Neural cell (in vitro differentiated cells): ENCODE results near the gene SBK1. TPM values are rescaled to one million over a fixed set of nuclear protein-coding genes. Genes with fewer than 3 reads are reported as not detected.

Experiments used
- H2AFZ ChIP-seq: fragments of 200-600, 300-800 bp; sonication (generic), shearing (Covaris generic); 2 replicates; pipeline ENCODE4 v1.6.0; 2014; ENCODE audit warnings: low read depth, mild to moderate bottlenecking, antibody characterized with exemption, low read length, moderate library complexity
- H3F3A ChIP-seq: fragments of 200-600 bp; shearing (Covaris generic); 2 replicates; pipeline ENCODE4 v1.6.1; 2016; ENCODE audit warnings: mild to moderate bottlenecking, moderate library complexity, mixed read lengths, antibody characterized with exemption, low read length; ENCODE audit not compliant: insufficient read depth, poor library complexity, severe bottlenecking
- H3K27ac ChIP-seq: fragments of 200-600, 300-800 bp; sonication (generic), shearing (Covaris generic); 2 replicates; pipeline ENCODE4 v1.5.1; 2014; ENCODE audit warnings: mild to moderate bottlenecking, low read length, moderate library complexity
- H3K27me3 ChIP-seq: fragments of 300-800, 200-600 bp; sonication (generic), shearing (Covaris generic); 2 replicates; pipeline ENCODE4 v1.6.0; 2014; ENCODE audit warnings: mild to moderate bottlenecking, low read depth, low read length, moderate library complexity; ENCODE audit not compliant: insufficient read depth
- H3K36me3 ChIP-seq: fragments of 300-800, 200-600 bp; sonication (generic), shearing (Covaris generic); 2 replicates; pipeline ENCODE4 v1.5.1; 2014; ENCODE audit warnings: mild to moderate bottlenecking, antibody characterized with exemption, low read length, moderate library complexity; ENCODE audit not compliant: insufficient read depth
- H3K4me2 ChIP-seq: fragments of 300-800, 200-600 bp; sonication (generic), shearing (Covaris generic); 2 replicates; pipeline ENCODE4 v1.6.0; 2014; ENCODE audit warnings: mild to moderate bottlenecking, low read length
- H3K4me3 ChIP-seq: fragments of 300-800, 200-600 bp; sonication (generic), shearing (Covaris generic); 2 replicates; pipeline ENCODE4 v1.5.1; 2014; ENCODE audit warnings: mild to moderate bottlenecking, low read length, moderate library complexity
- H3K79me2 ChIP-seq: fragments of 200-600 bp; shearing (Covaris generic); replicated peaks from 2 replicates; pipeline ENCODE4 v1.6.0; 2014; ENCODE audit warnings: mild to moderate bottlenecking, low read length, moderate library complexity; ENCODE audit not compliant: insufficient read depth
- H3K9ac ChIP-seq: fragments of 300-800, 200-600 bp; sonication (generic), shearing (Covaris generic); 2 replicates; pipeline ENCODE4 v1.6.1; 2016; ENCODE audit warnings: mild to moderate bottlenecking, low read length, mixed read lengths
- H3K9me2 ChIP-seq: fragments of 200-600 bp; shearing (Covaris generic); 2 replicates; pipeline ENCODE4 v1.6.1; 2016; ENCODE audit warnings: mild to moderate bottlenecking, low read length, mixed read lengths; ENCODE audit not compliant: insufficient read depth
- H3K9me3 ChIP-seq: fragments of 200-600, 300-800 bp; sonication (generic), shearing (Covaris generic); 2 replicates; pipeline ENCODE4 v1.6.1; 2016; ENCODE audit warnings: mild to moderate bottlenecking, mixed run types, low read length, moderate library complexity, mixed read lengths
- H4K20me1 ChIP-seq: fragments of 200-600 bp; shearing (Covaris generic); 2 replicates; pipeline ENCODE4 v1.6.1; 2016; ENCODE audit warnings: mild to moderate bottlenecking, mixed run types; ENCODE audit not compliant: insufficient read depth
- EP300 ChIP-seq: fragments of 450-650 bp; conservative IDR thresholded peaks from 2 replicates; pipeline ENCODE4 v1.6.1; 2014; ENCODE audit warnings: antibody characterized with exemption, mild to moderate bottlenecking, moderate library complexity; ENCODE audit not compliant: poor library complexity, severe bottlenecking
- EZH2 ChIP-seq: fragments of 200-600, 300-800 bp; shearing (Covaris generic), sonication (generic); IDR thresholded peaks from 2 replicates; pipeline ENCODE4 v1.6.1; 2014; ENCODE audit warnings: antibody characterized with exemption, low read length, borderline replicate concordance, mild to moderate bottlenecking; ENCODE audit not compliant: insufficient read depth, poor library complexity, severe bottlenecking
- MXI1 ChIP-seq: fragments of 450-650 bp; conservative IDR thresholded peaks from 2 replicates; pipeline ENCODE4 v1.6.1; 2014; ENCODE audit warnings: antibody characterized with exemption, mild to moderate bottlenecking; ENCODE audit not compliant: poor library complexity, severe bottlenecking
- POLR2AphosphoS5 ChIP-seq: IDR thresholded peaks from 2 replicates; pipeline ENCODE4 v1.6.1; 2012
- RAD21 ChIP-seq: fragments of 450-650 bp; conservative IDR thresholded peaks from 2 replicates; pipeline ENCODE4 v1.6.1; 2014; ENCODE audit warnings: antibody characterized with exemption, mild to moderate bottlenecking, moderate library complexity
- REST ChIP-seq: IDR thresholded peaks from 2 replicates; pipeline ENCODE4 v1.6.1; 2012; ENCODE audit warnings: borderline replicate concordance
- SMC3 ChIP-seq: fragments of 450-650 bp; conservative IDR thresholded peaks from 2 replicates; pipeline ENCODE4 v1.6.1; 2014; ENCODE audit warnings: antibody characterized with exemption, mild to moderate bottlenecking, moderate library complexity; ENCODE audit not compliant: poor library complexity
- TAF1 ChIP-seq: IDR thresholded peaks from 2 replicates; pipeline ENCODE4 v1.6.1; 2012; ENCODE audit warnings: low read depth
- polyA plus RNA-seq: library from polyadenylated mRNA; depleted of rRNA; stranded (reverse); fragments of >200 nt; gene quantifications from 2 replicates; pipeline ENCODE4 v1.2.3, GENCODE V29; 2014
- TF ChIP-seq, protein P1 (sequence below): fragments of 450-650 bp; IDR thresholded peaks from 2 replicates; pipeline ENCODE4 v1.5.1; 2014; ENCODE audit warnings: antibody characterized with exemption, mild to moderate bottlenecking, moderate library complexity; ENCODE audit not compliant: poor library complexity, severe bottlenecking

SBK1 gene
- polyA plus RNA-seq, 1 donor from 2014 or later = 18.2 TPM

DNA sequence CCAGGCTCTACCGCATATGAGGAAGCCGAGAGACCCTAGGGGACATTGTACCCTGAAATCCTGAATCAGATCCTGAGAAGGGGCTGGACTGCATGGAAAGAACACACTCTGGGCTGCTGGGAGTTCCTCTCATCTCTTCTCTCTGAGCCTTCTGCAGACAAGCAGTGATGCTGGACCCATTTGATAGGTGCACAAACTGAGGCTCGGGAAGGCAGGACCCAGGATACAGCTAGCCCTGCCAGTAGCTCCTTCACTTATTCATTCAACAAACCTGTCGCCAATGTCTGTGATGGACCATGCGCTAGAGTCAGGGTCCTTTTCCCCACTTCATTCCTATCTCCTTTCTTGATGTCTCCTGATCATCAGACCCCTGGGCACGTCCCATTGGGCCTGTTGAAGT, 1.9 kb downstream of the SBK1 start:
- Histone ChIP-seq H3K4me2 (peak overlapping the region; percentile 97), H3F3A (no peaks in the 10 kb centered on the region), H3K4me3 (peak overlapping the region; percentile 81), H3K27ac (peak overlapping the region; percentile 98), H4K20me1 (peaks cover 38% of the 10 kb centered on the region), H3K9me3 (no peaks in the 10 kb centered on the region), H3K27me3 (no peaks in the 10 kb centered on the region), H3K9me2 (no peaks in the 10 kb centered on the region), H2AFZ (no peak overlapping the region), H3K9ac (peak overlapping the region; percentile 100), H3K36me3 (peaks cover 18% of the 10 kb centered on the region), H3K79me2 (peaks cover 71% of the 10 kb centered on the region)
- no peak for TF ChIP-seq EZH2
- TF ChIP-seq REST = no peak
- no peak for TF ChIP-seq TAF1
- no peak for TF ChIP-seq POLR2AphosphoS5
- TF ChIP-seq RAD21 = no peak
- TF ChIP-seq, protein P1, sequence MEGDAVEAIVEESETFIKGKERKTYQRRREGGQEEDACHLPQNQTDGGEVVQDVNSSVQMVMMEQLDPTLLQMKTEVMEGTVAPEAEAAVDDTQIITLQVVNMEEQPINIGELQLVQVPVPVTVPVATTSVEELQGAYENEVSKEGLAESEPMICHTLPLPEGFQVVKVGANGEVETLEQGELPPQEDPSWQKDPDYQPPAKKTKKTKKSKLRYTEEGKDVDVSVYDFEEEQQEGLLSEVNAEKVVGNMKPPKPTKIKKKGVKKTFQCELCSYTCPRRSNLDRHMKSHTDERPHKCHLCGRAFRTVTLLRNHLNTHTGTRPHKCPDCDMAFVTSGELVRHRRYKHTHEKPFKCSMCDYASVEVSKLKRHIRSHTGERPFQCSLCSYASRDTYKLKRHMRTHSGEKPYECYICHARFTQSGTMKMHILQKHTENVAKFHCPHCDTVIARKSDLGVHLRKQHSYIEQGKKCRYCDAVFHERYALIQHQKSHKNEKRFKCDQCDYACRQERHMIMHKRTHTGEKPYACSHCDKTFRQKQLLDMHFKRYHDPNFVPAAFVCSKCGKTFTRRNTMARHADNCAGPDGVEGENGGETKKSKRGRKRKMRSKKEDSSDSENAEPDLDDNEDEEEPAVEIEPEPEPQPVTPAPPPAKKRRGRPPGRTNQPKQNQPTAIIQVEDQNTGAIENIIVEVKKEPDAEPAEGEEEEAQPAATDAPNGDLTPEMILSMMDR = no peak
- TF ChIP-seq EP300 = no peak
- TF ChIP-seq SMC3 = no peak
- no peak for TF ChIP-seq MXI1

DNA sequence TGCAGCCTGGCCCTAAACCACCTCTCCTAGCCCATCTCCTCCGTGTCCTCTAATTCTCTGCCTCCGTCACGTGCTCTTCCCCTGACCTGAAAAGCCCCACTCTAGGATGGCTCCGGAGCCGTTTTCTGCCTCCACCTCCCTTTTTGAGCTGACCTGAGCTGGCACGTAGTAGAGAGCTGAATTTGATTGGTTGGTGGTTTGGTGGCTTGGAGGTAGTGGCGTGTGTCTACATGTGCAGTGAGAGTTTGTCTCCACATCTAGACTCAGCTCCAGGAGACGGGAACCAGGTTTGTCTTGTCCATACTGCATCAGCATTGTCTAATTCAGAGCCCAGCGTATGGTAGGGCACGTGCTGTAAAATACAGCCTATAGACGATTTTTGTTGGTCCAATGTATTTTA, 3.0 kb downstream of the SBK1 start:
- Histone ChIP-seq H3K79me2 (peaks cover 82% of the 10 kb centered on the region), H3K4me3 (peak overlapping the region; percentile 81), H3K36me3 (peaks cover 18% of the 10 kb centered on the region), H3K27me3 (no peaks in the 10 kb centered on the region), H3K27ac (no peak overlapping the region), H4K20me1 (peaks cover 49% of the 10 kb centered on the region), H3F3A (no peaks in the 10 kb centered on the region), H3K4me2 (peak overlapping the region; percentile 97), H2AFZ (no peak overlapping the region), H3K9ac (peak overlapping the region; percentile 100), H3K9me2 (no peaks in the 10 kb centered on the region), H3K9me3 (no peaks in the 10 kb centered on the region)
- no peak for TF ChIP-seq EP300
- TF ChIP-seq POLR2AphosphoS5 = no peak
- no peak for TF ChIP-seq REST
- TF ChIP-seq, protein P1 = no peak
- no peak for TF ChIP-seq MXI1
- no peak for TF ChIP-seq RAD21
- no peak for TF ChIP-seq TAF1
- TF ChIP-seq SMC3 = no peak
- no peak for TF ChIP-seq EZH2
